ENCODE results near the gene ADAMTS12.

Gene ADAMTS12

DNA sequence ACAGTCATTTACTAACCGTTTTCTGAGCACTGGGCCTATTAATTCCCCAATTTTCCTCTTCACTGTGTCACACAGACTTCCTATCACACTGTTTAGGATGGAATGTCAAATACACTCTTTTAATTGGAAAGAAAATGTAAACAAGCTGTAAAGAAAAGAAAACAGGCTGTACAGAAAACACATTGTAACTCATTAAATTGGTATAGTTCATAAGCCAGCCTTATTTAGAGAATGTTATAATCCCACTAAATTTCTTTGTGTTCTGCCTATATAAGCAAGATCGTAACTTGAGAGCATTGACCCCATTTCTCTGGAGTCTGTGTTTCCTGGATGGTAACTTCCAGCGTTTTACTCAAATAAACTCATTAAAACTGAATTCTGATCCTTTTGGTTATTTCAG lies 404.6 kb downstream of the ADAMTS12 start:
- H3K4me3 ChIP-seq (ENCODE audit: low read depth, low read length), result no peak overlapping the region
- in situ Hi-C loops (cut with HindIII; ENCODE audit: low sequenced_read_pairs), result no loop called here
- TF ChIP-seq, protein P1, sequence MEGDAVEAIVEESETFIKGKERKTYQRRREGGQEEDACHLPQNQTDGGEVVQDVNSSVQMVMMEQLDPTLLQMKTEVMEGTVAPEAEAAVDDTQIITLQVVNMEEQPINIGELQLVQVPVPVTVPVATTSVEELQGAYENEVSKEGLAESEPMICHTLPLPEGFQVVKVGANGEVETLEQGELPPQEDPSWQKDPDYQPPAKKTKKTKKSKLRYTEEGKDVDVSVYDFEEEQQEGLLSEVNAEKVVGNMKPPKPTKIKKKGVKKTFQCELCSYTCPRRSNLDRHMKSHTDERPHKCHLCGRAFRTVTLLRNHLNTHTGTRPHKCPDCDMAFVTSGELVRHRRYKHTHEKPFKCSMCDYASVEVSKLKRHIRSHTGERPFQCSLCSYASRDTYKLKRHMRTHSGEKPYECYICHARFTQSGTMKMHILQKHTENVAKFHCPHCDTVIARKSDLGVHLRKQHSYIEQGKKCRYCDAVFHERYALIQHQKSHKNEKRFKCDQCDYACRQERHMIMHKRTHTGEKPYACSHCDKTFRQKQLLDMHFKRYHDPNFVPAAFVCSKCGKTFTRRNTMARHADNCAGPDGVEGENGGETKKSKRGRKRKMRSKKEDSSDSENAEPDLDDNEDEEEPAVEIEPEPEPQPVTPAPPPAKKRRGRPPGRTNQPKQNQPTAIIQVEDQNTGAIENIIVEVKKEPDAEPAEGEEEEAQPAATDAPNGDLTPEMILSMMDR (IDR thresholded peaks at IDR 0.05; ENCODE audit: low read depth, low read length, missing control alignments), result no peak
- no peak for DNase-seq (ENCODE audit: low read depth)

DNA sequence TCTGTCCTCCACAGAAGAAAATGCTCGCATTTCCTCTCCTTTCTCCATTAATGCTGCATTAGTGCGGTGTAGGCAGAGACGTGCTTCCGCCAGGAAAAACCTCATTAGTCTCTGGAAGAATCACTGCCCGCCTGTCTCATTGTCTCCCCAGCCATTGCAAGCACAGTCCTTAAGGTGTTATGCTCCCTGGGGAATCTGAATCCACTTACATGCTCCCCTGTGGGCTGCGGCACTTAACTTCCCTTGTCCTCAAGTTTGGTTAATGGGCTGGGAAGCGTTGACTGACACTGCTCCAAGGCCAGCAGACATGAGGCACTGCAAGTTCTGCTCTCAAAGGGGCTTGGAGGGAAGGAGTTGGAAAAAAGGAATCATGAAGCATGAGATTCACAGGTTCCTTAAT lies 409.5 kb downstream of the ADAMTS12 start:
- TF ChIP-seq, protein P1 (IDR thresholded peaks at IDR 0.05; ENCODE audit: low read depth, low read length, missing control alignments), result no peak
- in situ Hi-C loops (cut with HindIII; ENCODE audit: low sequenced_read_pairs), result no loop called here
- no peak for DNase-seq (ENCODE audit: low read depth)
- no peak overlapping the region for H3K4me3 ChIP-seq (ENCODE audit: low read depth, low read length)

DNA sequence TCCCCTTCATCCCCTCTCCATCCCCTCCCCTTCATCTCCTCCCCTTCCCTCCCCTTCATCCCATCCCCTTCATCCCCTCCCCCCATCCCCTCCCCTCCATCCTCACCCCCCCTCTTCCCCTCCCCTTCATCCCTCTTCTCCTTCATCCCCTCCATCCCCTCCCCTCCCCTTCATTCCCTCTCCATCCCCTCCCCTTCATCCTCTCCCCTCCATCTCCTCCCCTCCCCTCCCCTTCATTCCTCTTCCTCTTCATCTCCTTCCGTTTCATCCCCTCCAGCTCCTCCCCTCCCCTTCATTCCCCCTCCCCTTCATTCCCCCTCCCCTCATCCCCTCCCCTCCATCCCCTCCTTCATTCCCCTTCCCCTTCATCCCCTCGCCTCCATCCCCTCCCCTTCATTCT lies 410.9 kb downstream of the ADAMTS12 start:
- in situ Hi-C loops (cut with HindIII; ENCODE audit: low sequenced_read_pairs), result no loop called here
- H3K4me3 ChIP-seq (ENCODE audit: low read depth, low read length), result no peak overlapping the region
- no peak for DNase-seq (ENCODE audit: low read depth)
- TF ChIP-seq, protein P1 (IDR thresholded peaks at IDR 0.05; ENCODE audit: low read depth, low read length, missing control alignments), result no peak

DNA sequence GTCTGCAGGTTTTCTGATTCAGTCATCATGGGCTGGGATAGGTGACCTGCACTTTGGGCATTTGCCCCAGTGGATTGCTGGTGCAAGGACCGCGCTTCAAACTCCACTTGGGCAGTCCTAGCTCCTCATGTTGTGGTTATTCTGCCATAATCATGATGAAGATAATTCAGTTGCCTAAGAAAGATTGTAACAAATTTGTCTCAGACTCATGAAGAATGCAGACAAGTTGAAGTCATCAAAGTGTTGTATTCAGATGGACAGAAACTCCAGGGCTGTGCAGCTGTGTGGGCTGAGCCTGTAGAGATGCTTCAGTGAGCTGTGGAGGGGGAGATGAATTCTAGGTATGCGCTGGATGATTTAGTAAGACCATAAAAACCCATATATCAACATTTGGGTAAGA lies 412.5 kb downstream of the ADAMTS12 start:
- H3K4me3 ChIP-seq (ENCODE audit: low read depth, low read length), result no peak overlapping the region

DNA sequence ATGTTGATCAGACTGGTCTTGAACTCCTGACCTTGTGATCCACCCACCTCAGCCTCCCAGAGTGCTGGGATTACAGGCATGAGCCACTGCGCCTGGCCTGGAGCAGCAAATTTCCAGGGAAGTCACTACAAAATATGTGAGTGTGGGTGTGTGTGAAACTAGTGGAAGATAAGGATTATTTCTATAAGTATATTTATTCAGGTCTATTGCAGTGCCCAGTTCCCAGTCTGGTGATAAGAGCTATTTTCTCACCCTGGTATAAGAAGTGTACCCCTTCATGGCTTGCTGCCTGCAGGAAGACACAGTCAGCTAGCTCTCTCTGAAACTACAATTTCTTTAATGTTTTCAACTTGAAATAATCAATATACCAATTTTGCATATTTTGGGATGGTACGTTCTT lies 414.0 kb downstream of the ADAMTS12 start:
- TF ChIP-seq, protein P1 (IDR thresholded peaks at IDR 0.05; ENCODE audit: low read depth, low read length, missing control alignments), result no peak
- in situ Hi-C loops (cut with HindIII; ENCODE audit: low sequenced_read_pairs), result no loop called here
- no peak overlapping the region for H3K4me3 ChIP-seq (ENCODE audit: low read depth, low read length)
- DNase-seq (ENCODE audit: low read depth), result no peak

More for the DNA sequence above, 412.5 kb downstream of the ADAMTS12 start:
- TF ChIP-seq, protein P1 (IDR thresholded peaks at IDR 0.05; ENCODE audit: low read depth, low read length, missing control alignments), result no peak
- in situ Hi-C loops (cut with HindIII; ENCODE audit: low sequenced_read_pairs), result no loop called here
- DNase-seq (ENCODE audit: low read depth), result no peak

DNA sequence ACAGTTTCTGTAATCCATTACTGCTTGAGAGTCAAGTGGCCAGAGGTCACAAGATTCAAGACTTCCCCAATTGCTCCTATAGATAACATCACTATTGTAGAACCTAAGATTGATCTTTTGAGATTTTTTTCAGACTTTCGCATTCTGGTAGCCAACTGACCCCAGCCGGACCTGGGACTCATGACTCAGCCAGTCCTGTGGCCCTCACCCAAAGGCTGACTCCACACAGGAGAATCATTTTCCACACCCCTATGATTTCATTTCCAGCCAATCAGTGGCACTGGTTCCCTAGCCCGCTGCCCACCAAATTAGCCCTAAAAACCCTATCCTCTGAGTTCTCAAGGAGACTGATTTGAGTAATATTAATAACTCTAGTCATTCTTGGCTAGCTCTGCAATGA lies 414.8 kb downstream of the ADAMTS12 start:
- DNase-seq (ENCODE audit: low read depth), result no peak
- TF ChIP-seq, protein P1 (IDR thresholded peaks at IDR 0.05; ENCODE audit: low read depth, low read length, missing control alignments), result no peak
- in situ Hi-C loops (cut with HindIII; ENCODE audit: low sequenced_read_pairs), result no loop called here
- H3K4me3 ChIP-seq (ENCODE audit: low read depth, low read length), result no peak overlapping the region

DNA sequence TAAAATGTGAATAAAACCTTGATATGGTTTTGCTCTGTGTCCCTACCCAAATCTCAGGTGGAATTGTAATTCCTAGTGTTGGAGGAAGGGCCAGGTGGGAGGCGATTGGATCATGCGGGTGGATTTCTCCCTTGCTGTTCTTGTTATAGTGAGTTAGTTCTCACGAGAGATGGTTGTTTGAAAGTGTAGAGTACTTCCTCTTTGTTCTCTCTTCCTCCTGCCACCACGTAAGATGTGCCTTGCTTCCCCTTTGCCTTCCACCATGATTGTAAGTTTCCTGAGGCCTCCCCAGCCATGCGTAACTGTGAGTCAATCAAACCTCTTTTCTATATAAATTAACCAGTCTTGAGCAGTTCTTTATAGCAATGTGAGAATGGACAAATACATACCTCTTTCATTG lies 416.1 kb downstream of the ADAMTS12 start:
- no peak overlapping the region for H3K4me3 ChIP-seq (ENCODE audit: low read depth, low read length)
- TF ChIP-seq, protein P1 (IDR thresholded peaks at IDR 0.05; ENCODE audit: low read depth, low read length, missing control alignments), result no peak
- DNase-seq (ENCODE audit: low read depth), result no peak
- in situ Hi-C loops (cut with HindIII; ENCODE audit: low sequenced_read_pairs), result no loop called here

Measured in astrocyte of the cerebellum (primary cell).